HEK293 (cell line): Measurements from ENCODE around the gene ADPRHL1.

Experiments used
- CTCF ChIA-PET: fragments of 350-600 bp; formaldehyde crosslinking; extraction: SDS; loops from one replicate; lab custom pipeline; 2021; ENCODE audit warnings: antibody characterized with exemption; lab: Yijun Ruan, JAX
- POLR2A ChIA-PET: fragments of 300-600 bp; formaldehyde crosslinking; extraction: SDS; loops from one replicate; lab custom pipeline; 2020; ENCODE audit warnings: antibody characterized with exemption, inconsistent platforms; lab: Yijun Ruan, JAX
- H3K27ac ChIP-seq: fragments of 200-500 bp; sonication (Bioruptor generic); 2 replicates; pipeline ENCODE4 v1.5.1; 2014; ENCODE audit warnings: low read depth, low read length, control low read depth, inconsistent platforms; ENCODE audit errors: extremely low read depth
- H3K36me3 ChIP-seq, 2 experiments: fragments of 200-500 bp in 1 of 2; sonication (Bioruptor generic) in 1 of 2; 1 replicate in 1 of 2; 2 replicates in 1 of 2; pipeline ENCODE4 v1.5.1; 2014 to 2017; ENCODE audit warnings: inconsistent platforms in 2 of 2, low read length in 2 of 2; ENCODE audit not compliant: control insufficient read depth in 2 of 2, insufficient read depth in 1 of 2
- H3K4me1 ChIP-seq: fragments of 200-500 bp; sonication (Bioruptor generic); 2 replicates; pipeline ENCODE4 v1.5.1; 2014; ENCODE audit warnings: mild to moderate bottlenecking, low read length, inconsistent platforms; ENCODE audit not compliant: control insufficient read depth, insufficient read depth
- H3K4me3 ChIP-seq: 2 replicates; pipeline ENCODE4 v1.5.1; 2011; ENCODE audit warnings: low read depth, mild to moderate bottlenecking, control low read depth, low read length, moderate library complexity
- H3K9me3 ChIP-seq: fragments of 200-500 bp; sonication (Bioruptor generic); 2 replicates; pipeline ENCODE4 v1.5.1; 2014; ENCODE audit warnings: low read depth, low read length, inconsistent platforms; ENCODE audit not compliant: control insufficient read depth, insufficient read depth
- BCL11B ChIP-seq: fragments of 450-650 bp; formaldehyde crosslinking; IDR thresholded peaks from 2 replicates; pipeline ENCODE4 v1.5.1; 2016; ENCODE audit warnings: low read depth, missing biosample characterization, missing genetic modification characterization
- EGR2 ChIP-seq: fragments of 450-650 bp; formaldehyde crosslinking; IDR thresholded peaks from 2 replicates; pipeline ENCODE4 v1.5.1; 2016; ENCODE audit warnings: low read depth, missing biosample characterization, missing genetic modification characterization
- GLIS1 ChIP-seq: fragments of 450-650 bp; formaldehyde crosslinking; IDR thresholded peaks from 2 replicates; pipeline ENCODE4 v1.5.1; 2016; ENCODE audit warnings: missing biosample characterization, missing genetic modification characterization
- PRDM1 ChIP-seq: fragments of 450-650 bp; formaldehyde crosslinking; IDR thresholded peaks from 2 replicates; pipeline ENCODE4; 2016; ENCODE audit warnings: missing biosample characterization, missing genetic modification characterization
- PRDM10 ChIP-seq: fragments of 450-650 bp; formaldehyde crosslinking; IDR thresholded peaks from 2 replicates; pipeline ENCODE4 v1.5.1; 2016; ENCODE audit warnings: missing biosample characterization, missing genetic modification characterization
- SCRT2 ChIP-seq: fragments of 450-650 bp; formaldehyde crosslinking; IDR thresholded peaks from 2 replicates; pipeline ENCODE4 v1.5.1; 2016; ENCODE audit warnings: missing biosample characterization, missing genetic modification characterization
- ZBTB17 ChIP-seq: fragments of 450-650 bp; formaldehyde crosslinking; IDR thresholded peaks from 2 replicates; pipeline ENCODE4 v1.5.1; 2016; ENCODE audit warnings: missing biosample characterization, missing genetic modification characterization
- ZBTB48 ChIP-seq: fragments of 450-650 bp; formaldehyde crosslinking; IDR thresholded peaks from 2 replicates; pipeline ENCODE4 v1.5.1; 2016; ENCODE audit warnings: missing biosample characterization, missing genetic modification characterization
- ZFHX2 ChIP-seq: fragments of 450-650 bp; formaldehyde crosslinking; conservative IDR thresholded peaks from 2 replicates; pipeline ENCODE4 v1.5.1; 2016; ENCODE audit warnings: missing biosample characterization, missing genetic modification characterization
- ZFP3 ChIP-seq: fragments of 450-650 bp; formaldehyde crosslinking; IDR thresholded peaks from 2 replicates; pipeline ENCODE4 v1.5.1; 2016; ENCODE audit warnings: low read depth, missing biosample characterization, missing genetic modification characterization
- ZNF114 ChIP-seq: fragments of 450-650 bp; formaldehyde crosslinking; IDR thresholded peaks from 2 replicates; pipeline ENCODE4 v1.5.0; 2017; ENCODE audit warnings: missing biosample characterization, missing genetic modification characterization
- ZNF146 ChIP-seq: fragments of 450-650 bp; formaldehyde crosslinking; IDR thresholded peaks from 2 replicates; pipeline ENCODE4 v1.5.1; 2016; ENCODE audit warnings: missing biosample characterization, missing genetic modification characterization
- ZNF335 ChIP-seq: fragments of 450-650 bp; formaldehyde crosslinking; conservative IDR thresholded peaks from 2 replicates; pipeline ENCODE4 v1.5.1; 2016; ENCODE audit warnings: missing biosample characterization, missing genetic modification characterization
- ZNF350 ChIP-seq: fragments of 450-650 bp; formaldehyde crosslinking; IDR thresholded peaks from 2 replicates; pipeline ENCODE4 v1.5.0; 2017; ENCODE audit warnings: missing biosample characterization, mild to moderate bottlenecking, missing genetic modification characterization
- ZNF366 ChIP-seq: fragments of 450-650 bp; formaldehyde crosslinking; conservative IDR thresholded peaks from 2 replicates; pipeline ENCODE4 v1.5.1; 2016; ENCODE audit warnings: missing biosample characterization, missing genetic modification characterization
- ZNF48 ChIP-seq: fragments of 450-650 bp; formaldehyde crosslinking; IDR thresholded peaks from 2 replicates; pipeline ENCODE4 v1.5.1; 2016; ENCODE audit warnings: missing biosample characterization, missing genetic modification characterization
- ZNF488 ChIP-seq: fragments of 450-650 bp; formaldehyde crosslinking; IDR thresholded peaks from 2 replicates; pipeline ENCODE4 v1.5.1; 2016; ENCODE audit warnings: missing biosample characterization, missing genetic modification characterization
- ZNF76 ChIP-seq: fragments of 450-650 bp; formaldehyde crosslinking; IDR thresholded peaks from 2 replicates; pipeline ENCODE4; 2016; ENCODE audit warnings: low read depth, missing biosample characterization, missing genetic modification characterization, borderline replicate concordance
- ZNF785 ChIP-seq: fragments of 450-650 bp; formaldehyde crosslinking; IDR thresholded peaks from 2 replicates; pipeline ENCODE4 v1.5.1; 2016; ENCODE audit warnings: missing biosample characterization, missing genetic modification characterization
- ZNF792 ChIP-seq: fragments of 450-650 bp; formaldehyde crosslinking; IDR thresholded peaks from 2 replicates; pipeline ENCODE4 v1.5.1; 2016; ENCODE audit warnings: missing biosample characterization, missing genetic modification characterization
- ZNF830 ChIP-seq: fragments of 450-650 bp; IDR thresholded peaks from 2 replicates; pipeline ENCODE4 v1.5.0; 2018; ENCODE audit warnings: missing biosample characterization, missing genetic modification characterization, low read depth, mild to moderate bottlenecking, moderate library complexity
- TF ChIP-seq, protein P1 (sequence below): fragments of 450-650 bp; formaldehyde crosslinking; IDR thresholded peaks from 2 replicates; pipeline ENCODE4 v1.5.1; 2016; ENCODE audit warnings: missing biosample characterization, missing genetic modification characterization
- TF ChIP-seq, protein P2 (sequence below): fragments of 450-650 bp; formaldehyde crosslinking; IDR thresholded peaks from 2 replicates; pipeline ENCODE4 v1.5.1; 2016; ENCODE audit warnings: missing biosample characterization, missing genetic modification characterization

The ADPRHL1 gene

DNA sequence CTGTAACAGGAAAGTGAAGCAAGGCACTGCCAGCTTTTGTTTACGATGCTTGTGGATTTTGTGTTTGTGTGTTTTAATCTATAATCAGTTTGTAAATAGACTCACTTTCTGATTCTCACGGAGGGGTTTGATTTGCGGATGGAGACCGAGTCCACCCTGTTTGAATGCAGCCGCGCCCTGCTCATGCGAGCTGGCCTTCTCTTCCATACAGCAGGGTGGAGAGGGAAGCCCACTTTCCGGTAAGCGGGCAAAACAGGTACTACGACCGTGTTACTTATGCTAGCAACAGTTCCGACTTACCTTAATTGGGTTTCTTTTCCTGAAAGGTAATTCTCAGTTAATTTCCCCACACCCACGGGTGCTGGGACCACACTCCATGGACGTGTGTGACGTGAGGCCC, 33.1 kb downstream of the ADPRHL1 start:
- CTCF ChIA-PET, result no interaction called here

DNA sequence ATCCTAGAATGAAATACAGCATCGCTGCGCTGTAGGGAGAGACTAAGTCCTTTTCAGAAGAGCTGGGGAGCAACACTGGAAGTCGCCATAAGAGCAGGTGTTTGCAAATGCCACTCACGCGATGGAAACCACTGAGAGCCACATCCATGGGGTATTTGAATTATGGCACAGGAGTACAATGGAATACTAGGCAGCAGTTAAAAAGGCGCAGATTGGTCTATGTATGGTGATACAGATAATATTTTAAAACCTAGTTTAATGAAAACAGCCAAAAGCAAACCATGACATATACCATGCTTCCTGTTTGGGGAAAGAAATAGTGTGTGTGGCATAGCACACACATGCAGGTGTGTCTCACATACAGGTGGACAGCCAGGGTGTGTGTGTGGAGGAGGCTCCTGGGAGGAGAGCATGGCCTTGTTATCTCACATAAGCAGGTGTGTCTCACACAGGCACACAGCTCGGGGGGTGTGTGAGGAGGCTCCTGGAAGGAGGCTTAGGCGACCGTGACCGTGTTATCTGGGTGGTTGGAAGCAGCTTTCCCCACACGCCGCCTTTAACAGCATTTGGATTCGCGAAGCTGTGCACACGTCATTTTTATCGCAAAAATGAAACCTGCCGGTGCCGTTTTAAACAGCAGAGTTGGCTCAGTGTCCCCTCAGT, 33.6 kb downstream of the ADPRHL1 start:
- CTCF ChIA-PET, result no interaction called here
- TF ChIP-seq ZNF785 (tag by site-specific recombination) (no peak), SCRT2 (tag by site-specific recombination) (no peak), ZNF146 (tag by site-specific recombination) (peak; percentile 56)
- TF ChIP-seq, all 188 proteins: peak for 1
- H3K4me1 ChIP-seq, result no peaks in the 10 kb centered on the region

More for the DNA sequence above, 33.1 kb downstream of the ADPRHL1 start:
- no peaks in the 10 kb centered on the region for H3K4me1 ChIP-seq
- TF ChIP-seq GLIS1 (tag by site-specific recombination), result no peak
- TF ChIP-seq ZNF76, result no peak
- TF ChIP-seq ZNF792, result no peak
- no peak for TF ChIP-seq SCRT2 (tag by site-specific recombination)
- TF ChIP-seq BCL11B (tag by site-specific recombination), result no peak
- TF ChIP-seq, protein P1, sequence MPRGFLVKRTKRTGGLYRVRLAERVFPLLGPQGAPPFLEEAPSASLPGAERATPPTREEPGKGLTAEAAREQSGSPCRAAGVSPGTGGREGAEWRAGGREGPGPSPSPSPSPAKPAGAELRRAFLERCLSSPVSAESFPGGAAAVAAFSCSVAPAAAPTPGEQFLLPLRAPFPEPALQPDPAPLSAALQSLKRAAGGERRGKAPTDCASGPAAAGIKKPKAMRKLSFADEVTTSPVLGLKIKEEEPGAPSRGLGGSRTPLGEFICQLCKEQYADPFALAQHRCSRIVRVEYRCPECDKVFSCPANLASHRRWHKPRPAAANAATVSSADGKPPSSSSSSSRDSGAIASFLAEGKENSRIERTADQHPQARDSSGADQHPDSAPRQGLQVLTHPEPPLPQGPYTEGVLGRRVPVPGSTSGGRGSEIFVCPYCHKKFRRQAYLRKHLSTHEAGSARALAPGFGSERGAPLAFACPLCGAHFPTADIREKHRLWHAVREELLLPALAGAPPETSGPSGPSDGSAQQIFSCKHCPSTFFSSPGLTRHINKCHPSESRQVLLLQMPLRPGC, result no peak
- TF ChIP-seq, protein P2, sequence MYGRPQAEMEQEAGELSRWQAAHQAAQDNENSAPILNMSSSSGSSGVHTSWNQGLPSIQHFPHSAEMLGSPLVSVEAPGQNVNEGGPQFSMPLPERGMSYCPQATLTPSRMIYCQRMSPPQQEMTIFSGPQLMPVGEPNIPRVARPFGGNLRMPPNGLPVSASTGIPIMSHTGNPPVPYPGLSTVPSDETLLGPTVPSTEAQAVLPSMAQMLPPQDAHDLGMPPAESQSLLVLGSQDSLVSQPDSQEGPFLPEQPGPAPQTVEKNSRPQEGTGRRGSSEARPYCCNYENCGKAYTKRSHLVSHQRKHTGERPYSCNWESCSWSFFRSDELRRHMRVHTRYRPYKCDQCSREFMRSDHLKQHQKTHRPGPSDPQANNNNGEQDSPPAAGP, result no peak
- no peak for TF ChIP-seq ZBTB17
- TF ChIP-seq ZNF114 (tag by site-specific recombination), result no peak
- TF ChIP-seq, all 188 proteins: peak for 0
- Histone ChIP-seq H3K36me3 (no peaks in the 10 kb centered on the region), H3K4me3 (no peak overlapping the region), H3K27ac (no peak overlapping the region), H3K9me3 (no peaks in the 10 kb centered on the region)
- POLR2A ChIA-PET, result no interaction called here

GRCh38 chr13:113418722-113419049, 34.6 kb downstream of the ADPRHL1 start:
- Histone ChIP-seq H3K36me3 (no peaks in the 10 kb centered on the region), H3K9me3 (no peaks in the 10 kb centered on the region), H3K4me3 (no peak overlapping the region), H3K27ac (no peak overlapping the region), H3K4me1 (no peaks in the 10 kb centered on the region)
- CTCF ChIA-PET, result no interaction called here
- TF ChIP-seq ZNF830 (tag by site-specific recombination) (no peak), ZFP3 (tag by site-specific recombination) (no peak), ZNF488 (tag by site-specific recombination) (no peak), ZNF335 (no peak), PRDM1 (no peak), ZBTB48 (tag by site-specific recombination) (no peak), ZNF48 (tag by site-specific recombination) (no peak), ZNF350 (no peak), ZNF366 (tag by site-specific recombination) (no peak), EGR2 (no peak), GLIS1 (tag by site-specific recombination) (no peak), ZFHX2 (no peak), PRDM10 (tag by site-specific recombination) (no peak)
- POLR2A ChIA-PET, result no interaction called here

More for the DNA sequence above, 33.6 kb downstream of the ADPRHL1 start:
- Histone ChIP-seq H3K27ac (no peak overlapping the region), H3K36me3 (no peaks in the 10 kb centered on the region), H3K4me3 (no peak overlapping the region), H3K9me3 (no peaks in the 10 kb centered on the region)
- POLR2A ChIA-PET, result interaction anchor here (0.6 kb wide), 1 partner anchor 98 kb away, joined by 3 read pairs; no protein-coding TSS in a partner anchor
